Colon (tissue), 2 donors: ENCODE results near the gene STK24.

Source experiments
- FAIRE-seq: peaks from 2 replicates; lab custom pipeline; 2012; peaks lifted over from hg19 to GRCh38; lab: Jason Lieb, UNC
- donor health status: control.
- donor health status: control.

Gene STK24

GRCh38 chr13:98406971-98407370, 169.9 kb downstream of the STK24 start:
- FAIRE-seq, result no peak

GRCh38 chr13:98406427-98406826, 170.5 kb downstream of the STK24 start:
- FAIRE-seq, result no peak

- no peak for FAIRE-seq
These were observed 171.1 kb downstream of the STK24 start for GRCh38 chr13:98405690-98406344.

GRCh38 chr13:98405107-98405571, 171.8 kb downstream of the STK24 start:
- no peak for FAIRE-seq

GRCh38 chr13:98403076-98403475, 173.8 kb downstream of the STK24 start:
- no peak for FAIRE-seq

- FAIRE-seq, result no peak
These were observed 175.0 kb downstream of the STK24 start for GRCh38 chr13:98401934-98402333.

GRCh38 chr13:98399756-98400155, 177.2 kb downstream of the STK24 start:
- no peak for FAIRE-seq

- no peak for FAIRE-seq
These were observed 178.3 kb downstream of the STK24 start for GRCh38 chr13:98398581-98398980.

- FAIRE-seq, result no peak
These were observed 179.0 kb downstream of the STK24 start for GRCh38 chr13:98397861-98398260.

- no peak for FAIRE-seq
These were observed 179.7 kb downstream of the STK24 start for GRCh38 chr13:98397221-98397620.

GRCh38 chr13:98396071-98396710, 180.7 kb downstream of the STK24 start:
- FAIRE-seq, result no peak
